H1 (cell line): ENCODE measurements around the gene MUSTN1. TPM values are rescaled to one million over a fixed set of nuclear protein-coding genes. Genes with fewer than 3 reads are reported as not detected.
A peak's percentile ranks its signal among the peaks of the same experiment; 100 is the strongest.

Source experiments
- CTCF ChIA-PET: fragments of 300-600 bp; sonication (Branson Sonifier 250); formaldehyde crosslinking; loops from one replicate; lab custom pipeline; 2021; ENCODE audit not compliant: partially characterized antibody; lab: Charles Lee
- POLR2A ChIA-PET: fragments of 300-600 bp; sonication (Branson Sonifier 250); formaldehyde crosslinking; loops from one replicate; lab custom pipeline; 2021; ENCODE audit warnings: inconsistent platforms; ENCODE audit not compliant: partially characterized antibody; lab: Charles Lee
- DNase-seq, 2 experiments: peaks; one replicate each; pipeline versions ENCODE4 v3.0.0 to v3.0.0-alpha.2; 2010 to 2022; ENCODE audit warnings: low spot score in 2 of 2, low read depth in 1 of 2, mixed read lengths in 1 of 2
- FAIRE-seq: peaks from 2 replicates; lab custom pipeline; 2011; peaks lifted over from hg19 to GRCh38; lab: Jason Lieb, UNC
- H2AFZ ChIP-seq: 2 replicates; pipeline ENCODE4 v1.8.1; 2012; ENCODE audit warnings: low read length, inconsistent platforms
- H2AK5ac ChIP-seq: 2 replicates; pipeline ENCODE4 v1.6.1; 2013; ENCODE audit warnings: low read depth, low read length
- H2BK120ac ChIP-seq: replicated peaks from 2 replicates; pipeline ENCODE3; 2013; ENCODE audit warnings: low read depth, low read length, inconsistent platforms
- H2BK12ac ChIP-seq: 2 replicates; pipeline ENCODE4 v1.6.1; 2013; ENCODE audit warnings: low read depth, low read length
- H2BK15ac ChIP-seq: 2 replicates; pipeline ENCODE4 v1.6.1; 2013; ENCODE audit warnings: low read length
- H2BK20ac ChIP-seq: 2 replicates; pipeline ENCODE4 v1.6.1; 2013; ENCODE audit warnings: low read length
- H2BK5ac ChIP-seq: 2 replicates; pipeline ENCODE4 v1.6.1; 2013; ENCODE audit warnings: low read depth, low read length
- H3K14ac ChIP-seq: 2 replicates; pipeline ENCODE4 v1.6.1; 2013; ENCODE audit warnings: inconsistent platforms; ENCODE audit not compliant: insufficient read length
- H3K18ac ChIP-seq: 2 replicates; pipeline ENCODE4 v1.6.1; 2013; ENCODE audit warnings: low read length; ENCODE audit errors: extremely low read depth
- H3K23ac ChIP-seq: 2 replicates; pipeline ENCODE4 v1.6.1; 2013; ENCODE audit warnings: inconsistent platforms; ENCODE audit not compliant: insufficient read length
- H3K23me2 ChIP-seq: 2 replicates; pipeline ENCODE4 v1.6.1; 2013; ENCODE audit warnings: low read depth, low read length
- H3K27ac ChIP-seq: 2 replicates; pipeline ENCODE4 v1.6.1; 2011; ENCODE audit warnings: low read depth, low read length, inconsistent platforms
- H3K27me3 ChIP-seq, 4 experiments: replicated peaks in 1 of 4; 1 replicate in 1 of 4; 2 replicates in 3 of 4; pipeline versions ENCODE4 v1.6.1 to v1.8.1; 2011 to 2013; ENCODE audit warnings: low read length in 3 of 4, mild to moderate bottlenecking in 3 of 4, inconsistent platforms in 2 of 4, mixed read lengths in 2 of 4, moderate library complexity in 1 of 4; ENCODE audit not compliant: control insufficient read depth in 3 of 4, insufficient read depth in 3 of 4; ENCODE audit errors: extremely low read depth in 1 of 4
- H3K36me3 ChIP-seq, 4 experiments: 2 replicates each; pipeline versions ENCODE4 v1.6.1 to v1.8.1; 2011 to 2013; ENCODE audit warnings: mild to moderate bottlenecking in 4 of 4, low read length in 3 of 4, moderate library complexity in 2 of 4, control low read depth in 1 of 4, inconsistent platforms in 1 of 4; ENCODE audit not compliant: insufficient read depth in 4 of 4, control insufficient read depth in 2 of 4
- H3K4ac ChIP-seq: replicated peaks from 2 replicates; pipeline ENCODE3; 2013; ENCODE audit warnings: low read length, low read depth, mixed read lengths, inconsistent platforms; ENCODE audit not compliant: insufficient read length
- H3K4me1 ChIP-seq, 4 experiments: replicated peaks in 1 of 4; 1 replicate in 1 of 4; 2 replicates in 3 of 4; pipeline versions ENCODE4 v1.6.1 to v1.8.1; 2011 to 2013; ENCODE audit warnings: low read length in 3 of 4, inconsistent platforms in 2 of 4, mixed read lengths in 1 of 4; ENCODE audit not compliant: insufficient read depth in 4 of 4, control insufficient read depth in 3 of 4
- H3K4me2 ChIP-seq, 2 experiments: 2 replicates each; pipeline versions ENCODE4 v1.6.1 to v1.8.1; 2011 to 2013; ENCODE audit warnings: low read depth in 2 of 2, low read length in 2 of 2, control low read depth in 1 of 2, inconsistent platforms in 1 of 2, mild to moderate bottlenecking in 1 of 2; ENCODE audit not compliant: insufficient read depth in 1 of 2
- H3K4me3 ChIP-seq, 4 experiments: fragments of 200-600, 300-600 bp in 1 of 4; sonication (generic), shearing (Covaris generic), sonication (Bioruptor Twin) in 1 of 4; 2 replicates each; pipeline versions ENCODE4 v1.5.1 to v1.8.1; 2011 to 2016; ENCODE audit warnings: low read length in 4 of 4, low read depth in 3 of 4, control low read depth in 2 of 4, inconsistent platforms in 2 of 4, mild to moderate bottlenecking in 2 of 4, mixed read lengths in 1 of 4, moderate library complexity in 1 of 4; ENCODE audit not compliant: insufficient read depth in 2 of 4; ENCODE audit errors: extremely low read depth in 1 of 4
- H3K56ac ChIP-seq: replicated peaks from 2 replicates; pipeline ENCODE3; 2013; ENCODE audit warnings: low read depth, mild to moderate bottlenecking, mixed read lengths, low read length, inconsistent platforms; ENCODE audit not compliant: insufficient read length
- H3K79me1 ChIP-seq: 2 replicates; pipeline ENCODE4 v1.6.1; 2013; ENCODE audit warnings: low read depth, low read length, control low read depth
- H3K79me2 ChIP-seq, 2 experiments: 2 replicates each; pipeline versions ENCODE4 v1.6.1 to v1.8.1; 2012 to 2013; ENCODE audit warnings: low read length in 2 of 2, mild to moderate bottlenecking in 2 of 2, inconsistent platforms in 1 of 2; ENCODE audit not compliant: insufficient read depth in 2 of 2, control insufficient read depth in 1 of 2
- H3K9ac ChIP-seq, 4 experiments: replicated peaks in 1 of 4; 1 replicate in 1 of 4; 2 replicates in 3 of 4; pipeline versions ENCODE4 v1.6.1 to v1.8.1; 2011 to 2013; ENCODE audit warnings: low read depth in 3 of 4, low read length in 3 of 4, control low read depth in 2 of 4, mild to moderate bottlenecking in 2 of 4, moderate library complexity in 2 of 4, inconsistent platforms in 1 of 4; ENCODE audit errors: extremely low read depth in 1 of 4
- H3K9me3 ChIP-seq, 2 experiments: 2 replicates each; pipeline versions ENCODE4 v1.6.1 to v1.8.1; 2012 to 2013; ENCODE audit warnings: mild to moderate bottlenecking in 2 of 2, moderate library complexity in 2 of 2, control low read depth in 1 of 2, inconsistent platforms in 1 of 2, low read depth in 1 of 2, low read length in 1 of 2, mixed read lengths in 1 of 2; ENCODE audit not compliant: insufficient read depth in 2 of 2
- H4K20me1 ChIP-seq, 2 experiments: replicated peaks in 1 of 2; 2 replicates each; pipeline versions ENCODE3 to v1.8.1; 2011 to 2013; ENCODE audit warnings: inconsistent platforms in 2 of 2, low read length in 2 of 2, mild to moderate bottlenecking in 1 of 2; ENCODE audit not compliant: insufficient read depth in 2 of 2, control insufficient read depth in 1 of 2
- H4K5ac ChIP-seq: 2 replicates; pipeline ENCODE4 v1.6.1; 2013; ENCODE audit warnings: low read length, low read depth, mixed read lengths, inconsistent platforms; ENCODE audit not compliant: insufficient read length
- H4K8ac ChIP-seq: 2 replicates; pipeline ENCODE4 v1.8.0; 2013; ENCODE audit warnings: mild to moderate bottlenecking, moderate library complexity, low read length, inconsistent platforms; ENCODE audit not compliant: insufficient read depth; ENCODE audit errors: extremely low read depth
- H4K91ac ChIP-seq: replicated peaks from 2 replicates; pipeline ENCODE3; 2013; ENCODE audit warnings: low read length, mixed read lengths, inconsistent platforms; ENCODE audit not compliant: insufficient read length
- CHD2 ChIP-seq: IDR thresholded peaks from 2 replicates; pipeline ENCODE4 v1.6.1; 2012; ENCODE audit warnings: low read length, improper control_type of control experiment
- EGR1 ChIP-seq: IDR thresholded peaks from 2 replicates; pipeline ENCODE4 v1.6.1; 2011; ENCODE audit warnings: low read depth, low read length, borderline replicate concordance
- JUN ChIP-seq: IDR thresholded peaks from 2 replicates; pipeline ENCODE4 v1.6.1; 2011; ENCODE audit warnings: low read depth, mild to moderate bottlenecking, improper control_type of control experiment, low read length
- KDM5A ChIP-seq: fragments of 200-600 bp; IDR thresholded peaks from 2 replicates; pipeline ENCODE4 v1.7.1; 2012; ENCODE audit warnings: mild to moderate bottlenecking, low read length, inconsistent platforms, mixed read lengths
- RBBP5 ChIP-seq: IDR thresholded peaks from 2 replicates; pipeline ENCODE4 v1.7.1; 2012; ENCODE audit warnings: low read depth, mild to moderate bottlenecking, inconsistent platforms, low read length, moderate library complexity, borderline replicate concordance
- RXRA ChIP-seq: IDR thresholded peaks from 2 replicates; pipeline ENCODE4 v1.6.1; 2011; ENCODE audit warnings: low read depth, mild to moderate bottlenecking, low read length, moderate library complexity; ENCODE audit not compliant: insufficient read depth
- SAP30 ChIP-seq: fragments of 300-600 bp; sonication (generic); IDR thresholded peaks from 2 replicates; pipeline ENCODE4 v1.7.1; 2012; ENCODE audit warnings: low read length, moderate library complexity, mild to moderate bottlenecking, inconsistent platforms; ENCODE audit not compliant: insufficient read depth, insufficient replicate concordance
- TAF7 ChIP-seq: optimal IDR thresholded peaks from 2 replicates; pipeline ENCODE3; 2011; ENCODE audit warnings: low read depth, mild to moderate bottlenecking, inconsistent platforms, low read length, moderate library complexity, borderline replicate concordance
- WGBS, 2 experiments: shearing (Covaris generic) in 1 of 2; methylation state at CpG; one replicate each; pipeline versions ENCODE4 v1.1.6 to v1.1.7; 2013 to 2015; ENCODE audit warnings: low lambda C conversion rate in 2 of 2, mixed read lengths in 2 of 2, inconsistent platforms in 1 of 2, low coverage in 1 of 2, missing lambda C conversion rate in 1 of 2; ENCODE audit not compliant: insufficient replicate concordance in 2 of 2, insufficient coverage in 1 of 2, insufficient read length in 1 of 2; ENCODE audit errors: extremely low coverage in 1 of 2, missing lambda C conversion rate in 1 of 2; 5-methylcytosine and 5-hydroxymethylcytosine counted together
- polyA plus RNA-seq, 7 experiments: library from polyadenylated mRNA; depleted of rRNA in 3 of 7; stranded (reverse) in 5 of 7; unstranded in 2 of 7; fragments of >200 nt in 5 of 7; fragments of 200-250 nt in 2 of 7; gene quantifications; 1 replicate in 5 of 7; 2 replicates in 1 of 7; 4 replicates in 1 of 7; pipeline versions ENCODE4 v1.2.1 to v1.2.3, GENCODE V29; 2011 to 2013; ENCODE audit warnings: missing spikeins in 2 of 7, mixed read lengths in 2 of 7
- total RNA-seq: library from RNA; stranded (reverse); fragmentation: NEBNext Ultra II Directional; extraction: Animal tissue kit (Norgen Biotek cat#: 25700); gene quantifications from 2 replicates; pipeline ENCODE4 v1.2.1, GENCODE V29; 2021
- TF ChIP-seq, protein P1 (sequence below), 3 experiments: IDR thresholded peaks; 1 replicate in 2 of 3; 2 replicates in 1 of 3; pipeline versions ENCODE4 v1.5.1 to v1.6.1; 2011; ENCODE audit warnings: low read length in 3 of 3, mild to moderate bottlenecking in 3 of 3, inconsistent platforms in 2 of 3, low read depth in 1 of 3, moderate library complexity in 1 of 3; ENCODE audit not compliant: insufficient read depth in 1 of 3; ENCODE audit errors: control extremely low read depth in 1 of 3

The MUSTN1 gene
- total and polyA plus RNA-seq, 2 of the 8 experiments (the other 6 are each of a cell fraction or from before 2014, with no cell fraction given), result 1.1 to 2.4 TPM

DNA sequence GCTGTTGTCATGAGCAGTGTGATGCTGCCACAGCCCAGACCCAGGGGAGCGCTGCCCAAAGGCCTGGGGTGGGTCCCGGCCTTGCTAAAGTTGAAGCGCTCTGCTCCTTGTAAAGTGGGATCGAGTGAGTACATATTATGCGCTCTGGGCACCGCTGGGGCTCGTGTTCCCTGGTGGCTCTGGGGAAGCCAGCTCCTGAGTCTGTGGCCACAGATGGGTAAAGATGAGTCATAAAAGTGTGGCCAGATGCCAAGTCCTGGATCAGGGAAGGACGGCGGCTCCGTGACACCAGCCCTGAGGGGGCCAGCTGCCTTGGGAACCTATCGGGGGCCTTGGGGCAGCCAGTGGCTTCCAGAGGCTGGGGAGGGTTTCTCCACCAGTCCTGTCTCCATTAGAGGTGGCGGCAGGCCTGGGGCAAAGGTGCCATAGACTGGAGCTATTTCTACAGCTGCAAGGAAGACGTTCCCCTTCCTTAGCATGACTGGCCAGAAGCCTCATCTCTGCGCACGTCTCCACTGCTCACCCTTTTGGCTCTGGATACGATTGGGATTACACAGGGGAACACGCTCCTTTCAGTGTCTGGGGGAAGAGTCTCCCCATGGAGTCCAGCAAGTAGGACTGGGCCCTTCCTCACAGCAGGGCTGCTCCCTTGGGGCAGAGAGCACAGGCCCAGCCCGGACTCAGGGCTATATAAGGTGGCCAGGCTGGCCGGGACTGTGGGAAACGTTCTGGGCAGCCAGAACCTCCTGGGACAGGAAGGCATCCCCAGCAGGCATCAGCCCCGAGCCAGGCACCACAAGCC, 3.1 kb downstream of the MUSTN1 start:
- 90% methylated on average over 17 of the region's 21 CpGs; no CpG with 5 or more reads in 1 of the 2 experiments for WGBS, 2 experiments
- CTCF ChIA-PET, result interaction anchor here (0.8 to 4.7 kb wide), 5 partner anchors 11 to 69 kb away, joined by 3 to 24 read pairs (median 3); no protein-coding TSS in a partner anchor
- no peak for TF ChIP-seq CHD2
- TF ChIP-seq RBBP5, result no peak
- TF ChIP-seq EGR1, result no peak
- TF ChIP-seq TAF7, result no peak
- TF ChIP-seq KDM5A, result no peak
- TF ChIP-seq RXRA, result no peak
- TF ChIP-seq, protein P1, sequence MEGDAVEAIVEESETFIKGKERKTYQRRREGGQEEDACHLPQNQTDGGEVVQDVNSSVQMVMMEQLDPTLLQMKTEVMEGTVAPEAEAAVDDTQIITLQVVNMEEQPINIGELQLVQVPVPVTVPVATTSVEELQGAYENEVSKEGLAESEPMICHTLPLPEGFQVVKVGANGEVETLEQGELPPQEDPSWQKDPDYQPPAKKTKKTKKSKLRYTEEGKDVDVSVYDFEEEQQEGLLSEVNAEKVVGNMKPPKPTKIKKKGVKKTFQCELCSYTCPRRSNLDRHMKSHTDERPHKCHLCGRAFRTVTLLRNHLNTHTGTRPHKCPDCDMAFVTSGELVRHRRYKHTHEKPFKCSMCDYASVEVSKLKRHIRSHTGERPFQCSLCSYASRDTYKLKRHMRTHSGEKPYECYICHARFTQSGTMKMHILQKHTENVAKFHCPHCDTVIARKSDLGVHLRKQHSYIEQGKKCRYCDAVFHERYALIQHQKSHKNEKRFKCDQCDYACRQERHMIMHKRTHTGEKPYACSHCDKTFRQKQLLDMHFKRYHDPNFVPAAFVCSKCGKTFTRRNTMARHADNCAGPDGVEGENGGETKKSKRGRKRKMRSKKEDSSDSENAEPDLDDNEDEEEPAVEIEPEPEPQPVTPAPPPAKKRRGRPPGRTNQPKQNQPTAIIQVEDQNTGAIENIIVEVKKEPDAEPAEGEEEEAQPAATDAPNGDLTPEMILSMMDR (IDR thresholded peaks at IDR 0.05; ENCODE audit: control extremely low read depth in 1 of 3, insufficient read depth in 1 of 3, low read depth in 1 of 3, low read length in 3 of 3), result no peak
- TF ChIP-seq JUN, result no peak
- TF ChIP-seq SAP30, result no peak

More for the DNA sequence above, 3.1 kb downstream of the MUSTN1 start:
- Histone ChIP-seq H3K4ac (no peak overlapping the region), H4K91ac (no peak overlapping the region), H2BK15ac (no peak overlapping the region), H3K23ac (no peak overlapping the region), H3K23me2 (no peaks in the 10 kb centered on the region), H4K5ac (no peak overlapping the region), H3K36me3 (no peaks in the 10 kb centered on the region; a peak in 1 of 8 replicates), H2BK120ac (no peak overlapping the region), H4K8ac (peak overlapping the region; percentile 39; the same call in 1 of the 2 replicates), H3K18ac (no peak overlapping the region), H3K79me2 (no peaks in the 10 kb centered on the region), H2AFZ (no peak overlapping the region), H3K27me3 (no peaks in the 10 kb centered on the region), H3K4me3 (no peak overlapping the region), H3K9ac (no peak overlapping the region), H3K4me2 (no peak overlapping the region), H3K9me3 (no peaks in the 10 kb centered on the region), H4K20me1 (peaks cover 0 to 2% of the 10 kb centered on the region in 2 experiments), H2AK5ac (no peak overlapping the region), H3K79me1 (no peaks in the 10 kb centered on the region), H3K56ac (no peak overlapping the region), H2BK5ac (no peak overlapping the region), H3K27ac (no peak overlapping the region; the same call in 1 of the 2 replicates), H2BK20ac (no peak overlapping the region), H2BK12ac (no peak overlapping the region), H3K4me1 (peaks cover 0 to 12% (median 2%) of the 10 kb centered on the region in 4 experiments; a peak in 3 of 7 replicates), H3K14ac (no peak overlapping the region)
- POLR2A ChIA-PET, result interaction anchor here (0.6 to 1.2 kb wide), 2 partner anchors 52 to 305 kb away, joined by 3 read pairs; no protein-coding TSS in a partner anchor
- FAIRE-seq (no peak), DNase-seq (no peak)
